Measurements from ENCODE around the gene FBXW8.

Gene FBXW8

GRCh38 chr12:116959198-116959460 is 48.4 kb downstream of the FBXW8 start:
- DNase-seq, result no peak

- no peak for DNase-seq
Observed at GRCh38 chr12:116959845-116960514, 49.2 kb downstream of the FBXW8 start.

- no peak for DNase-seq
Observed at GRCh38 chr12:116962197-116962596, 51.4 kb downstream of the FBXW8 start.

- DNase-seq, result no peak
Observed at GRCh38 chr12:116962783-116963356, 52.1 kb downstream of the FBXW8 start.

- DNase-seq, result no peak
Observed at GRCh38 chr12:116964054-116965050, 53.6 kb downstream of the FBXW8 start.

- no peak for DNase-seq
Observed at GRCh38 chr12:116968986-116969385, 58.2 kb downstream of the FBXW8 start.

- no peak for DNase-seq
Observed at GRCh38 chr12:116969615-116970585, 59.1 kb downstream of the FBXW8 start.

- DNase-seq, result no peak
Observed at GRCh38 chr12:116971222-116971621, 60.5 kb downstream of the FBXW8 start.

GRCh38 chr12:116975779-116976393 is 65.1 kb downstream of the FBXW8 start:
- DNase-seq, result no peak

- DNase-seq, result no peak
Observed at GRCh38 chr12:116977465-116978380, 67.0 kb downstream of the FBXW8 start.

GRCh38 chr12:116978791-116979508 is 68.2 kb downstream of the FBXW8 start:
- no peak for DNase-seq

- DNase-seq, result no peak
Observed at GRCh38 chr12:116980083-116980482, 69.3 kb downstream of the FBXW8 start.

- DNase-seq, result no peak
Observed at GRCh38 chr12:116982791-116983411, 72.2 kb downstream of the FBXW8 start.

GRCh38 chr12:116984098-116984497 is 73.3 kb downstream of the FBXW8 start:
- no peak for DNase-seq

- DNase-seq, result no peak
Observed at GRCh38 chr12:116990329-116990728, 79.6 kb downstream of the FBXW8 start.

- DNase-seq, result no peak
Observed at GRCh38 chr12:116990971-116991966, 80.5 kb downstream of the FBXW8 start.

- DNase-seq, result no peak
Observed at GRCh38 chr12:116996093-116996492, 85.3 kb downstream of the FBXW8 start.

GRCh38 chr12:116996621-116997020 is 85.9 kb downstream of the FBXW8 start:
- DNase-seq, result no peak

GRCh38 chr12:116999066-116999465 is 88.3 kb downstream of the FBXW8 start:
- no peak for DNase-seq
